HuH-7.5 (cell line): ENCODE results near the gene DPH2.

ENCODE experiments used
- DNase-seq: peaks from one replicate; pipeline ENCODE4 v3.0.0; 2011; ENCODE audit warnings: low spot score

Gene DPH2

DNA sequence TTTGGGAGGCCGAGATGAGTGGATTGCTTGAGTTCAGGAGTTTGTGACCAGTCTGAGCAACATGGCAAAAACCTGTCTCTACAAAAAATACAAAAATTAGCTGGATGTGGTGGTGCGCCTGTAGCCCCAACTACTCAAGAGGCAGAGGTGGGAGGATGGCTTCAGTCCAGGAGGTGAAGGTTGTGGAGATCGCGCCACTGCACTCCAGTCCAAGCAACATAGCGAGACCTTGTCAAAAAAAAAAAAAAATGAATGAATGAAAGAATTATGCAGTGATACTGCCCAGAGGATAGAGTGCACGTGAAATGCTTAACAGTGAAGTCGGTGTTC, 429 bp upstream of the DPH2 start:
- no peak for DNase-seq

- DNase-seq = no peak
Observed at GRCh38 chr1:43970502-43970901, 692 bp downstream of the DPH2 start.

GRCh38 chr1:43970911-43971310, 1.1 kb downstream of the DPH2 start:
- no peak for DNase-seq

GRCh38 chr1:43971336-43971980, 1.6 kb downstream of the DPH2 start:
- DNase-seq = no peak

DNA sequence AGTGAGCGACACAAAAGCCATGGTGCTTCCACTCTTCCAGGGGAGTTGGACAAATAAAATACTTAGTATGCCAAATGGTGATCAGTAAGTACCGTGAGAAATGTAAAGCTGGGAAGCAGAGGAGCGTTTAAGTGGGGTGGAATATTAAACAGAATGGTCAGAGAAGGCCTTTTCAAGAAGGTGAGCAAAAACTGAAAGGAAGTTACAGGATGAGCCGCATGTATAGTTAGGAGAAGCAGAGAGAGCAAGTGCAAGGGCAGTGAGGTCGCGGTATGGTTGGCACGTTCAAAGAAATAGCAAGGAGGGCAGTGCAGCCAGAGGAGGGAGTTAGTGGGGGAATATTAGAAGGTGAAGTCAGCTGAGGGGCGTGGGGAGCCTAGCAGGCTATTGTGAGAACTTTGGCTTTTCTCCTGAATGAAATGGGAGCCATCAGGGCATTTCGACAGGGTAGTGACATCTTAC, 4.2 kb downstream of the DPH2 start:
- no peak for DNase-seq

DNA sequence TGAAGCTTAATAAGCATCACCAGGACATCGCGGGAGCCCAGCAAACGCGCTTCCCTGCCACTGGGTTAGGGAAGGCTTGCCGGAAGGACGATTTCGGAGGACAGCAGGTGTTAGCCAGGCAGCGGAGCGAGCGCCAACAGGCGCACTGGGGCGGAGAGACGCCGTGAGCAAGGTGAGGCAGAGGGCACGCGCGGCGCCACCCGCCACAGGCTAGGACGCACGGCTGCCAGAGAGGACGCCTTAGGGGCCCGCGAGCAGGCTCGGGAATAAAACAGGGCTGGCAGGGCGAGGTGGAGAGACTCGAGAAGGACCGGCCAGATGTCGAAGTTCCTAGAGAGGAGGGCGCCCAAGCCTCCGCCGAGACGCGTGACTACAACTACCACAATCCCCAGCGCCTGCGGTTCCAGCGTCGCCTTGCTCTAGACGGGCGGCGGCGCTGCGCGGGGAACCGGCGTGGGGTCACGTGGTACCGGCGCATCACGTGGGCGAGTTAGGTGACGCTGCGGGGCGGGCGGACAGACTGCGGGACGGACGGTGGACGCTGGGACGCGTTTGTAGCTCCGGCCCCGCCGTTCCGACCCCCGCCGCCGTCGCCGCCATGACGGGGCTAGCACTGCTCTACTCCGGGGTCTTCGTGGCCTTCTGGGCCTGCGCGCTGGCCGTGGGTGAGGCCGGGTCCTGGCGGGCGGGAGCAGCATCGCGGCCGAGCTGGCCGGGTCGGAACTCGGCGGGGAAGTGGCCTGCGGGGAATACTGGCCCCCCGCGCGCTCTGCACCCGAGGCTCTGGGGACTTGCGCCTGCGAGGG, 4.8 kb downstream of the DPH2 start, which contains the start of gene ATP6V0B:
Gene ATP6V0B (plus strand): TSS at position 518 of the 806 bp plus-strand sequence. CDS start 81 bp downstream, at position 599.
- DNase-seq = peak; percentile 97

DNA sequence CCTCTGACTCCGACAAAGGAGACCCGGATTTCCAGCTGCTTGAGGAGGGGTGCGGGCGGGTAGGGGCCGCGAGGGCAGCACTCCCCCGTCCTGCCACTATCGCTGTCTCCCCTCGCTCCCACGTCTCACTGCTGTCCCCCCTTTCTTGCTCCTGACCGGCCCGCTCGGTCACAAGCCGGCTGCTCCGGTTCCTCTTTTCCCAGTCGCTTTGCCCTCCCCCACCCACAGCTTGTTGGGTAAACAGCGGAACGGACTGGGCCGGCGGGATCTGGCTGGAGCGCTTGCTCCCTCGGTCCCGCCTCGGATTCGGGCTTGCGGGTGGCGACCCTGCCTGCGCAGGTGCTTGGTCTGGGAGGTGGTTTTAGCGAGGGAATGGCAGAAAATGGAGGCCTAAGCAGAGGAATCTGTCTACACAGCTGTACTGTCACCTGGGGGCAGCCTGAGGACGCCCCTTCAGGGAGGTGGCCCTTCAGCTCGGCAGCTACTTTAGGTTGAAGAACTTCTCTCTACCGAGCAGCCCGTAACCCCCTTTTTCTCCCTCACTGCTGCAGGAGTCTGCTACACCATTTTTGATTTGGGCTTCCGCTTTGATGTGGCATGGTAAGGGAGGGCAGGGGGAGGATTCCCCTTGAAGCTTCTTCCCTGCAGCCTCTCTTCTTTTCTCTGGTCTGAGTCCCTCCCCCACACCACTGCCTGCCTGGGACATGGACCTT, 5.6 kb downstream of the DPH2 start:
- no peak for DNase-seq

- DNase-seq = no peak
Observed at GRCh38 chr1:43976045-43976444, 6.2 kb downstream of the DPH2 start.

- no peak for DNase-seq
Observed at GRCh38 chr1:43976890-43977289, 7.1 kb downstream of the DPH2 start.

- DNase-seq = no peak
Observed at GRCh38 chr1:43977376-43978263, 7.8 kb downstream of the DPH2 start.

DNA sequence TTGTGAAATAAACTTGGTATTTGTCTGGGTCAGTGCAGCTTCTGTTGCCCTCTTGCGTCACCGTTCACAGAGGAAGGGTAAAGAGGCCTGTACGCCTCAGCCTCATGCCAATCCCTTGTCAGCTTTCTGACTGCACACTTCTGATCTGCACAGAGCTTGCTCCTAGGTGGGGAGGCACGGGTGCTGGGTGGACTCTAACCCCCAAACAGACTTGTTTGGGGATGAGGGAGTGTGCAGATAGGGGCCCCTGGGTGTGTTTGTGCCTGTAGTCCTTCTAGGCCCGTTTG, 8.4 kb downstream of the DPH2 start:
- no peak for DNase-seq

- DNase-seq = peak; percentile 90
Observed at GRCh38 chr1:43978551-43979260, 8.9 kb downstream of the DPH2 start, which contains the start of gene B4GALT2. Gene B4GALT2, plus strand, starts transcription at chr1:43979210. Its CDS starts 1,951 bp downstream, at chr1:43981161.

DNA sequence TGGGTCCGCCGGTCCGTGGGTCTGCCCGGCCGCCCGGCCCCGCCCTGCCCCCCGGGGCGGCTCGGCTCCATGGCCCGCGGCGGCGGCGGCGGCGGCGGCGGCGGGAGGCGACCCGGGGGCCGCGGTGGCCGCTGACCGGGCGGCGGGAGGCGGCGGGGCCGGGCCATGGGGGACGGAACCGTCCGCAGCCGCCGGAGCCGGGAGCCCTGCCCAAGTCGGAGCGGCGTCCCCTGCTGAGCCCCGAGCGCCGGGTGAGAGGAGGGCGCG, 9.4 kb downstream of the DPH2 start:
- no peak for DNase-seq

GRCh38 chr1:43979528-43980254, 9.9 kb downstream of the DPH2 start:
- DNase-seq = peak; percentile 86

GRCh38 chr1:43980255-43981134, 10.7 kb downstream of the DPH2 start:
- DNase-seq = no peak

- DNase-seq = no peak
Observed at GRCh38 chr1:43981135-43981491, 11.3 kb downstream of the DPH2 start.

DNA sequence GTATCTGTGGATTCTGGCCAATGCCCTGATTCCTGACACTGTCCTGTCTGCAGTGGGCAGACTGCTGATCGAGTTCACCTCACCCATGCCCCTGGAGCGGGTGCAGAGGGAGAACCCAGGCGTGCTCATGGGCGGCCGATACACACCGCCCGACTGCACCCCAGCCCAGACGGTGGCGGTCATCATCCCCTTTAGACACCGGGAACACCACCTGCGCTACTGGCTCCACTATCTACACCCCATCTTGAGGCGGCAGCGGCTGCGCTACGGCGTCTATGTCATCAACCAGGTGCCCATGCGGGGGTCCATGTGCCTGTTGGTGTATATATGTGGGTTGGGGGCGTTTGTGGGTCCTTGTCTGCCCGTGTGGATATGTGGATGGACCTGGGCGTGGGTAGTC, 11.8 kb downstream of the DPH2 start:
- DNase-seq = no peak

GRCh38 chr1:43982241-43982640, 12.4 kb downstream of the DPH2 start:
- no peak for DNase-seq

DNA sequence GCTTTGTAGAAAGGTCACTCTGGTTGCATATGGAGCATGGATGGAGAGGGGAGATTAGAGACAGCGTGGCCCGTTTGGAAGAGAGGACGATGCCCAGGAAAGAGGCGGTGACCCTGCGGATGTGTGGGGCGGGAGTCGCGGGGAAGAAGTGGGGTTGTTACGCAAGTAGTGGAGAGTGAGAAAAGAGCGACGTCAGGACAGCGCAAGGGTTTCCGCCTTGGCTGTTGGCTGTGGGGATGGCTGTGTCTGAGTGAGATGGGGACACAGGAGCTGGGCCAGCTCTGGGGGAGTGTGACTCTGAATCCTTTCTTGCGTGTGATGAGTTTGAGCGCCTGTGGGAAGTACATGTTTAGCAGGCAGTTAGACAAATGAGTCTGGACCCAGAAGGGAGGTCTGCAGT, 13.0 kb downstream of the DPH2 start:
- DNase-seq = no peak

DNA sequence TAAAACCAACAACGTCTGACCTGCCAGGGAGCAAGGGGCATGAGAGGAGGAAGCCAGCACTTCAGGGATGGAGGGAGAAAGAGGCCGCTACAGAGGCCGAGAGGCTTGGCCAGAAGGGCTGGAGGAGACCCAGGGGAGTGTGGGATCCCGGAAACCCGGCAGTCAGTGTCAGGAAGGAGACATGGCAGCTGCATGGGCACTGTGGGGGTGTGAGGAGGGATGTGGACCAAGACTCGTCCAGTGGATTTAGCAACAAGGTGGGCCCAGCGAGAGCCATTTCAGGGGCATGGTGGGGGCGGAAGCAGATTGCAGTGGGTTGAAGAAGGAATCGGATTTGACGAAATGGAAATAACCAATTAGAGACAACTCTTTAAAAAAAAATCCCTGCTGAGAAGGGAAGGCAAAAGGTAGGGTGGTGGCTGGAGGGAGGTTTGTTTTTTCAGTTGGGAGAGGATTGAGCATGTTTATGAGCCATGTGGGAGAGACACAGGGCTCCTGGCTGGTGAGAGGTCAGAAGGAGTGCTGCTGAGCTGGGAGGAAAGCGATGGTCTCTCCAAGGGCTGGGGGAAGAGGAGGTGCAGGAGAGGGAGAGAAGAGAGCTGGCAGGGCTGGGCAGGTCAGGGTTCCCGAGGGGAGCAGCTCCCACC, 13.6 kb downstream of the DPH2 start:
- no peak for DNase-seq
